ENCODE measurements around the gene MTOR. TPM values are rescaled to one million over a fixed set of nuclear protein-coding genes. Genes with fewer than 3 reads are reported as not detected.

Gene MTOR
- polyA plus RNA-seq, 1 of the 3 experiments (the other 2 are of a cell fraction): 20.9 TPM

DNA sequence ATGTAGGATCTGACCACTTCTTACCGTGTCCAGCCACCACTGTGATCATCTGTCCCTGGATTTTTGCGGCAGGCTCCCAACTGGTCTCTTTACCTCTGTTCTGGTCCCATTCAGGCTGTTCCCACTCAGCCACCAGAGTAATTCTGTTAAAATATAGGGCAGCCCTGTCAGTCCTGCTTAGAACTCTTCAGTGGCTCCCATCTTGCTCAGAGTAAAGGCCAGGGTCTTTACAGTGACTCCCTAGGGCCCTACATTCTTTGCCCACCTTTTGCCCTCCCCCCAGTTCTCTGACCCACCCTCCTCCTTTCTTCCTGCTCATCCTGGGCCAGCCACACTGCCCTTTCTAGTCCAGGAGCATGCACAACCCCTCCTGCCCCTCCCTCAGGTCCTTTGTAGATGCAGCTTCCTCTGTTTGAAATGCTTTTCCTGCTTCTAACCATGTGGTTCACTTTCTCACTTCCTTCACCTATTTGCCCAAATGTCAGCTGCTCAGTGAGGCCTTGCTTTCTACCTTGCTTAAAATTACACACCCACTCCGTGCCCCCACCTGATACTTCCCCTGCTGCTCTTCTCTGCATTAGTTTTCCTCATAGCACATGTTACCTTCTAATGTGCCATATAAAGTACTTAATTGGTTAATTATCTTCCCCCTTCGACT, 18.5 kb upstream of the MTOR start:
- CTCF ChIA-PET: interaction anchor here (0.9 to 2.3 kb wide), 4 partner anchors 41 to 383 kb away, joined by 3 to 9 read pairs (median 6); partner anchors contain the start of gene FBXO6
- no peaks in the 10 kb centered on the region for H3K9me3 ChIP-seq
- POLR2A ChIA-PET: no interaction called here
- H3K9ac ChIP-seq: no peak overlapping the region
- no peak overlapping the region for H3K4me3 ChIP-seq (ENCODE audit: low read depth in 2 of 2, low read length in 1 of 2)
- WGBS (ENCODE audit: low lambda C conversion rate): 94% methylated on average over 4 of the region's 4 CpGs
- TF ChIP-seq EP300 (IDR thresholded peaks at IDR 0.05; ENCODE audit: borderline replicate concordance in 1 of 2, low read depth in 1 of 2, low read length in 1 of 2) (no peak), MEF2A (IDR thresholded peaks at IDR 0.05; ENCODE audit: borderline replicate concordance, low read depth) (no peak), FOXM1 (IDR thresholded peaks at IDR 0.05; ENCODE audit: low read depth) (no peak), SMC3 (IDR thresholded peaks at IDR 0.05; ENCODE audit: low read depth, low read length) (no peak), EZH2phosphoT487 (IDR thresholded peaks at IDR 0.05; ENCODE audit: borderline replicate concordance, low read depth) (no peak), RAD21 (IDR thresholded peaks at IDR 0.05; ENCODE audit: low read length) (no peak), IRF3 (IDR thresholded peaks at IDR 0.05; ENCODE audit: low read depth, low read length) (no peak), YY1 (IDR thresholded peaks at IDR 0.05; ENCODE audit: low read depth) (no peak), RXRA (IDR thresholded peaks at IDR 0.05; ENCODE audit: borderline replicate concordance, low read depth) (no peak), USF1 (IDR thresholded peaks at IDR 0.05; ENCODE audit: borderline replicate concordance, low read depth) (no peak), FOXJ3 (CRISPR knock-in tag; IDR thresholded peaks at IDR 0.05) (no peak), CHD2 (IDR thresholded peaks at IDR 0.05; ENCODE audit: low read length, partially characterized antibody) (no peak)
- no peaks in the 10 kb centered on the region for H3K27me3 ChIP-seq (ENCODE audit: insufficient read depth)
- no peaks in the 10 kb centered on the region for H3K9me2 ChIP-seq
- no peak for DNase-seq
- peaks cover 0 to 11% of the 10 kb centered on the region in 2 experiments for H3K36me3 ChIP-seq (replicated peaks in 1 of 2; ENCODE audit: control insufficient read depth in 1 of 2, insufficient read depth in 2 of 2, low read length in 1 of 2)
- peaks cover under 1 to 11% of the 10 kb centered on the region in 2 experiments; a peak in 2 of 4 replicates for H3K4me1 ChIP-seq (ENCODE audit: control insufficient read depth in 1 of 2, insufficient read depth in 2 of 2, low read depth in 1 of 2, low read length in 1 of 2)
- H2AFZ ChIP-seq (ENCODE audit: low read depth): no peak overlapping the region
- no peak overlapping the region for H3K4me2 ChIP-seq
- H3F3A ChIP-seq (replicated peaks; ENCODE audit: insufficient read depth): no peaks in the 10 kb centered on the region
- peaks cover 6% of the 10 kb centered on the region for H4K20me1 ChIP-seq (ENCODE audit: insufficient read depth)
- peaks cover 40% of the 10 kb centered on the region for H3K79me2 ChIP-seq (ENCODE audit: insufficient read depth)
- no peak overlapping the region for H3K27ac ChIP-seq (ENCODE audit: low read depth in 2 of 2, low read length in 1 of 2)

- Histone ChIP-seq H3K9ac (no peak overlapping the region), H3K36me3 (replicated peaks in 1 of 2; ENCODE audit: control insufficient read depth in 1 of 2, insufficient read depth in 2 of 2, low read length in 1 of 2) (peaks cover 0 to 11% of the 10 kb centered on the region in 2 experiments), H3K4me2 (no peak overlapping the region), H2AFZ (ENCODE audit: low read depth) (no peak overlapping the region), H3K4me1 (ENCODE audit: control insufficient read depth in 1 of 2, insufficient read depth in 2 of 2, low read depth in 1 of 2, low read length in 1 of 2) (peaks cover 6 to 18% of the 10 kb centered on the region in 2 experiments; a peak in 3 of 4 replicates), H3K9me3 (no peaks in the 10 kb centered on the region), H3K79me2 (ENCODE audit: insufficient read depth) (peaks cover 49% of the 10 kb centered on the region), H3K27ac (ENCODE audit: low read depth in 2 of 2, low read length in 1 of 2) (no peak overlapping the region), H4K20me1 (ENCODE audit: insufficient read depth) (peaks cover 6% of the 10 kb centered on the region), H3K4me3 (ENCODE audit: low read depth in 2 of 2, low read length in 1 of 2) (no peak overlapping the region), H3K9me2 (no peaks in the 10 kb centered on the region), H3F3A (replicated peaks; ENCODE audit: insufficient read depth) (no peaks in the 10 kb centered on the region), H3K27me3 (ENCODE audit: insufficient read depth) (no peaks in the 10 kb centered on the region)
- CTCF ChIA-PET: interaction anchor here (1.1 kb wide), 1 partner anchor 362 kb away, joined by 3 read pairs; no protein-coding TSS in a partner anchor
- WGBS (ENCODE audit: low lambda C conversion rate): 100% methylated on average over 1 of the region's 1 CpG
- DNase-seq: no peak
- POLR2A ChIA-PET: no interaction called here
- TF ChIP-seq GABPA (IDR thresholded peaks at IDR 0.05; ENCODE audit: low read depth) (no peak), EZH2phosphoT487 (IDR thresholded peaks at IDR 0.05; ENCODE audit: borderline replicate concordance, low read depth) (no peak), GATA2 (CRISPR knock-in tag; IDR thresholded peaks at IDR 0.05) (no peak), POLR2AphosphoS5 (IDR thresholded peaks at IDR 0.05; ENCODE audit: low read depth, low read length) (no peak), NFIC (IDR thresholded peaks at IDR 0.05; ENCODE audit: borderline replicate concordance) (no peak), USF2 (IDR thresholded peaks at IDR 0.05; ENCODE audit: borderline replicate concordance, low read depth, low read length) (no peak), RCOR1 (IDR thresholded peaks at IDR 0.05; ENCODE audit: low read length) (no peak), MXI1 (IDR thresholded peaks at IDR 0.05; ENCODE audit: low read depth, low read length) (no peak), CTCF (IDR thresholded peaks at IDR 0.05) (no peak), SIN3A (IDR thresholded peaks at IDR 0.05; ENCODE audit: borderline replicate concordance, low read depth, low read length) (no peak), RAD21 (IDR thresholded peaks at IDR 0.05; ENCODE audit: low read length) (no peak), MEF2A (IDR thresholded peaks at IDR 0.05; ENCODE audit: borderline replicate concordance, low read depth) (no peak), NRF1 (IDR thresholded peaks at IDR 0.05; ENCODE audit: low read depth, low read length) (no peak), CHD2 (IDR thresholded peaks at IDR 0.05; ENCODE audit: low read length, partially characterized antibody) (no peak)
- TF ChIP-seq, protein P1, sequence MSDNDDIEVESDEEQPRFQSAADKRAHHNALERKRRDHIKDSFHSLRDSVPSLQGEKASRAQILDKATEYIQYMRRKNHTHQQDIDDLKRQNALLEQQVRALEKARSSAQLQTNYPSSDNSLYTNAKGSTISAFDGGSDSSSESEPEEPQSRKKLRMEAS (IDR thresholded peaks at IDR 0.05; ENCODE audit: low read depth): no peak
Observed at GRCh38 chr1:11279630-11280029, 17.3 kb upstream of the MTOR start.
